ENCODE data around the gene TMEM169.

DNA sequence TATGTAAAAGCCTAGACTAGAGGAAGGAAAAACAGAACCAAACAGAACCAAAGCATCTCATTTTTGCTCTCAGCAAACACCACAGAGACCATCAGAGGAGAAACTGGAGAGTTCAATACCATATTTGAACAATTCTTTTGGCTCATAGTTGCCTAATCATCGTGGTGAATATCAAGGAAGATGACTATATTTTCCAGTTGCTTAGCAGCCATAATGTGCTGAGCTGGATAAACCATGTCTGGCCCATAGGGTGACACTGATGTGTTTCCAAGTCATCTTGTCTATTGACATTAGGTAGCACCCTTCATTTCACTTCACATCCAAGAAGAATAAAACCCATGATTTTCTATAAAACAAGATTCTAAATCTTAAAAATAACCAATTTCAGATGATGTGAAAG, 21.5 kb downstream of the TMEM169 start:
- TF ChIP-seq CTCF (IDR thresholded peaks at IDR 0.05) (no peak), POLR2A (IDR thresholded peaks at IDR 0.05) (no peak)

Measured in thyroid gland (tissue), 4 donors.